OCI-LY7 (cell line): ENCODE results near the gene CCDC30.

Experiments
- EZH2phosphoT487 ChIP-seq: fragments of 200-600 bp; sonication (generic); IDR thresholded peaks from 2 replicates; pipeline ENCODE4 v1.6.1; 2018; ENCODE audit warnings: low read depth, borderline replicate concordance, mild to moderate bottlenecking, mixed run types, antibody characterized with exemption, low read length, moderate library complexity, mixed read lengths
- TF ChIP-seq, protein P1 (sequence below): fragments of 200-600 bp; sonication (generic); conservative IDR thresholded peaks from 2 replicates; pipeline ENCODE4 v1.5.1; 2014; ENCODE audit warnings: mild to moderate bottlenecking, antibody characterized with exemption, low read length, moderate library complexity, mixed read lengths

DNA sequence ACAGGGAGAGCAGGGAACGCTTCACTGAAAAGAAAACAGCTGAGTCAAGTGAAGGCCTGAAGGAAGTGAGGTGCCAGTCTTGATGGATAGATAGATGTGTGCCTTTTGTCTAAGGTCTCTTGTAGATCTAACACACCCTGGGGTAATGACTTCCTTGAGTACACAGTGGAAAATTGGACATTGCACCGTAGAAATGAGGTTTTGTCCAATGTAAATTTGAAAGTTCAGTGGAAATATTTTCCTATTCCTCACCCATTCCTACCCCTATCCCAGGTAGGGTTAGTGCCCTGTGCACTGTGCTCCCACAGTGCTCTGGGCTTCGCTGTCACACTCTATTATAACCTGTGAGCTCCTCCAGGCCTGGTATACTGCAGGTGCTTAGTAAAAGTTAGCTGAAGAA lies 31.6 kb upstream of the CCDC30 start:
- TF ChIP-seq, protein P1, sequence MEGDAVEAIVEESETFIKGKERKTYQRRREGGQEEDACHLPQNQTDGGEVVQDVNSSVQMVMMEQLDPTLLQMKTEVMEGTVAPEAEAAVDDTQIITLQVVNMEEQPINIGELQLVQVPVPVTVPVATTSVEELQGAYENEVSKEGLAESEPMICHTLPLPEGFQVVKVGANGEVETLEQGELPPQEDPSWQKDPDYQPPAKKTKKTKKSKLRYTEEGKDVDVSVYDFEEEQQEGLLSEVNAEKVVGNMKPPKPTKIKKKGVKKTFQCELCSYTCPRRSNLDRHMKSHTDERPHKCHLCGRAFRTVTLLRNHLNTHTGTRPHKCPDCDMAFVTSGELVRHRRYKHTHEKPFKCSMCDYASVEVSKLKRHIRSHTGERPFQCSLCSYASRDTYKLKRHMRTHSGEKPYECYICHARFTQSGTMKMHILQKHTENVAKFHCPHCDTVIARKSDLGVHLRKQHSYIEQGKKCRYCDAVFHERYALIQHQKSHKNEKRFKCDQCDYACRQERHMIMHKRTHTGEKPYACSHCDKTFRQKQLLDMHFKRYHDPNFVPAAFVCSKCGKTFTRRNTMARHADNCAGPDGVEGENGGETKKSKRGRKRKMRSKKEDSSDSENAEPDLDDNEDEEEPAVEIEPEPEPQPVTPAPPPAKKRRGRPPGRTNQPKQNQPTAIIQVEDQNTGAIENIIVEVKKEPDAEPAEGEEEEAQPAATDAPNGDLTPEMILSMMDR = no peak
- no peak for TF ChIP-seq EZH2phosphoT487
